Stimulated activated CD4-positive, alpha-beta T cell treated with anti-CD3 and anti-CD28 coated beads, Interleukin-12 subunit alpha, Interleukin-12 subunit beta, amount 100 ng/mL, for 24 hours (primary cell): ENCODE data around the gene RTTN.
"Not testable (repeated sequence)": the region's sequence is repeated elsewhere in the genome, so short reads cannot be mapped to it uniquely, and the experiment has no call there.

Experiments used
- DNase-seq, 2 experiments: peaks; one replicate each; pipeline ENCODE4 v3.0.0-alpha.2; 2020; ENCODE audit warnings: low read depth in 2 of 2

RTTN gene

DNA sequence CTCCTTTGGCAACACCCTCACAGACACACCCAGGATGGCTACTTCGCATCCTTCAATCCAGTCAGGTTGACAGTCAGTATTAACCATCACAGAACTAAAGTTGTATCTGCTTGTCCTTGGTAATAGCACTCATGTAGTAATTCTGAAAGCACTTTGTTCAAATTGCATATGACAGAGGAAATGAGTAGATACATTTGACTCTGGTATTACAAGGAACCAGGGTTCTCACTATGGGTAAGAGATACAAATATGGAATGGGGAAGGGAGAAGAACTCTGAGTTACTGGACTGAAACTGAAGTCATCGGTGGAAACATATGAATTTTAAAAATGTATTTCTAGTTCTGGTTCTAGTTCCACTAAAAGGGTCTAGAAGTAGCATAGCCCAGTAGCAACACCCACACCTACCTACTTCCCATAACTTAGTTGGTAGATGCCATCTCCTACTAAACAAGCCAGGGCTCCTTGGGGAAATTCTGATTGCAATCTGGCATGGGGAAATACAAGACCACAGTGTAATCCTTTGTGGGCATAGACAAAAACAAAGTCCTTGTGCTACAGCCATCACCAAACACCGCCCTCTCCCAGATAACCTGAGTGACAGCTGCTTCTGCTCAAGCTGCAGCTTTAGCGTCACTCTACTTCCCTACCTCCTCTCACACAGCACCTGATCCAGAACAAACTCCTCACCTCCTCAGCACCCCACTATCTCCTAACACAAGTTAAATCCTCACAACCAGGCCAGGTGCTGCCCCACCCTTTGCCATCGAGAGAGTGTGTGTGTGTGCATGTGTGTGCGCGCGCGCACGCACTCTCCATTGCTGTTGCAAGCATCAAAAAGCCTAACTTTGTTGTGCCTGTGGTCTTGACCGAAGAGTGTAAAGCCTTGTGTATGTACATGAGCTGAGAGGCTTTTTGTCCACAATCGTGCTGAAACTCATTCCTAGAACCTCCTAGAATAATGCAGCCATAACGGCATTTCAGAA lies 226.5 kb downstream of the RTTN start:
- DNase-seq: no peak

DNA sequence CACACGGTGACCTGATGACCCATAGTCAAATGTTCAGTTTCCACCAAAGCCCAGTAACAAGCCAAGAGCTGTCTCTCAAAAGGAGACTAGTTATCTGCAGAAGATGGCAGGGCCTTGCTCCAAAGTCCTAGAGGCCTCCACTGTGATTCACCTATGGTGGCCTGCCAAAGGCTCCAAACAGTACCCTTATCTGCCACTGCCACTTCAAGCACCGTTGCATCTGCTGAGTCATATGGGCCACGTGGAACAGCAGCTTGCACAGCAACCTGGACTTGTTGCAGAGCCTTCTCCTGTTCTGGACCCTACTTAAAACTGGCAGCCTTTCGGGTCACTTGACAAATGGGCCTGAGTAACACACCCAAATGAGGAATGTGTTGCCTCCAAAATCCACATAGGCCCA lies 230.2 kb downstream of the RTTN start:
- not testable (repeated sequence) for DNase-seq

DNA sequence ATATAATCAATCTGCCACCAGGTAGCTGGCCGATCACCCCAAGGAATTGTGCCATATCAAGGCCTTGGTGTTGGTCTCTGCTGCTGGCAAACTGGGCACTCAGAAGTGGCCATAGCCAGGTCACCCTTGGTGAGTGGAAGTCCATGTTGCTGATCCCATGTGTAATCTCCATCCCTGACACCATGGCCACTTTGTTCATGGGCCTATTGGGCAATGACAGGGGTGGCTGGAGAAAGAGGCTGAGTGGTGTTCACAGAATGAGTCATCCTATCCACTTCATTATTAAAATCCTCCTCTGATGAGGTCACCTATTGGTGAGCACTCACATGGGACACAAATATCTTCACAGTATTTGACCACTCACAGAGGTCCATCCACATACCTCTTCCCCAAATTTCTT lies 231.1 kb downstream of the RTTN start:
- no peak for DNase-seq

DNA sequence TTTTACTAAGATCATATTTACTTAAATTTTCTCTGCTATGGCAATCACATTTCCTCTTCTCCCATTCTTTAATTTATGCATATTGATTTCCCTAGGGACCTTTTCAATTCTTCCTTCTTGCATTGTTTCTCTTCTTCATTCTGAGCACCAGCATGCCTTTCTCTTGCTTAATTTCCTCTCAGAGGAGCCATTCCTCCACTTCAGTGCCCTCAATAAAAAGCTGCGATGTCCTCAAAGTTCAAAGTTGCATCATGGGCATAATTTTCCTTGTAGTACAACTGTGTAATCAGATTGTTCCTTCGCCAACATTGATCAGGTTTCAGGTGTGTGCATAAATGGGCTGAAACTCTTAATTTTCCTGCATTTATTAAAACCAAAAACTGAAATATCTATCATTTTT lies 236.0 kb downstream of the RTTN start:
- DNase-seq: no peak

DNA sequence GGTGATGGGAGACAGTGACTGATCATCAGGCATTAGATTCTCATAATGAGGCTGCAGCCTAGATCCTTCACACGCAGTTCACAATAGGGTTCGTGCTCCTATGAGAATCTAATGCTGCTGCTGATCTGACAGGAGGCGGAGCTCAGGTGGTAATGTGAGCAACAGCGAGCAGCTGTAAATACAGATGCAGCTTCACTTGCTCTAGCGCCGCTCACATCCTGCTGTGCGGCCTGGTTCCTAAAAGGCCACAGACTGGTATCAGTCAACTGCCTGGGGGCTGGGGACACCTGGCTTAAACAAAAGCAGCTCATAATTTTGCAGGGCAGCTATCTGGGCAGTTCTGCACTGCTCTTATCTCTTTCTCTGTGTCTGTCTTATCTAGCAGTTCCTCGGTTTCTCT lies 237.4 kb downstream of the RTTN start:
- no peak for DNase-seq

DNA sequence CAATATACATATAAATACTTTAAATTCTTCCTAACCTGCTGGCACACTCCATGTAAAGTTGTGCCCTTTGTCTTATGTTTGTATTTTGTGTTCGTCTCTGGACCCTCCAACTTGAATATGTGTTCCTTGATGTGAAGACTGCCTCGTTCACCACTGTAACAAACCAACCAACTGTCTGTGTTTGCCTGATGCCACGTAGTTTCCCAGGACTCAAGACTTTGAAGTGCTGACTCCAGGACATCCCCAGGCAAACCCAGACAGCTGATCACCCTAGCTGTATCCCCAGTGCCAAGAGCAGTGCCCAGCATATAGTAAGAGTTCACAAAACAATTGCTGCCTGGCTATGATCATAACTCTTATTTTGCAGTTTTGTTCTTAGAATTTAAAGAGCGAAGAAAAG lies 242.3 kb downstream of the RTTN start:
- no peak for DNase-seq

DNA sequence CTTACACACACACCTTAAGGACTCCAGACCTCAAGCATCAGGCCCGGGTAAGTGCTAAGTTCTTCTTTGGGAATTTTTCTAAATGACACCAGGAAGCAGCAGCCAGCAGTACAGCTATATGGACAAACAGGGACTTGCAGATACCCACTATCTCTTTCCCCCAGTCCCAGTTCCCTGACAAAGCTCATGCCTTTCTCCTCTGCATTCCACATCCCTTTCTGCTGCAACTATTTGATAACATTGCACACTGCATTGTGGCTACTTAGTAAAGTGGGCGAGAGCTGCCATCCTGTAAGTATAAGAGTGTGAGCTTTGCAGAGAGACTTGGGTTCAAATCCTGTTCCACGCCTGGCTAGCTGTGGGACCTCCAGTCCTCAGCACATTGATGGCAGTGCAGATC lies 243.8 kb downstream of the RTTN start:
- no peak for DNase-seq

DNA sequence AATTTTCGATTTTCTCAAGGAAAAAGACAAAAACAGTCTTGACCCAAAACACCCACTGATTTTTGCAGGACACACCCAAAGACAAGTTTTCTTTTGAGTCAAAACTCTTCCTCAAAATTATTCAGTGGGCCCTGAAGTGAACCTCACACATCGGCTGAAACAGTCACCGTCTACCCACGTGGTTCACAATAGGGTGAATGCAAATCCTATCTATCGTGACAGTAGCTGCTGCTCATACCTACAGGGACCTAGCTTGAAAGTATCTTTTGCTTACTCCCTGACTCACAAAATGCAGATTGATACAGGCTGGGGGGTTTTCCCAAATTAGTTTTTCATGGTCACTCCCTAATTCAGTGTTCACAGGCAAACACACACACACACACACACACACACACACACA lies 247.1 kb downstream of the RTTN start:
- no peak for DNase-seq

DNA sequence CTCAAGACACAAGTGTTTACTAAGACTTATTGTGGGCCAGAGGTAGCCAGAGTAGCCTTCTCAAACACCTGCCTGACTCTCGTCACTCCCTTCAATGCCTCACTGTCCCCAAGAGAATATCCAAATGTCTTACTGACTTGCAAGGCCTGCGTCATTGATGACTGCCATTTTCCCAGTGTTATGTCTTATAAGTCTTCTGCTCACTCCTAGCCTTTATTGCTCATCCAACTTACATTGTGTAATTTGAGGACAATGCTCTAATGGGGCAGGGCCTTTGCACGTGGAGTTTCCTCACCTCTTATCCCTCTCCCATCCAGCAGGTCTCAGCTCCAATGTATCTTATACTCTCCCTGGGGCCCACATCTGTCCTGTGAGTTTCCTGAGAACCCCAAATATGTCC lies 247.7 kb downstream of the RTTN start:
- DNase-seq: no peak

DNA sequence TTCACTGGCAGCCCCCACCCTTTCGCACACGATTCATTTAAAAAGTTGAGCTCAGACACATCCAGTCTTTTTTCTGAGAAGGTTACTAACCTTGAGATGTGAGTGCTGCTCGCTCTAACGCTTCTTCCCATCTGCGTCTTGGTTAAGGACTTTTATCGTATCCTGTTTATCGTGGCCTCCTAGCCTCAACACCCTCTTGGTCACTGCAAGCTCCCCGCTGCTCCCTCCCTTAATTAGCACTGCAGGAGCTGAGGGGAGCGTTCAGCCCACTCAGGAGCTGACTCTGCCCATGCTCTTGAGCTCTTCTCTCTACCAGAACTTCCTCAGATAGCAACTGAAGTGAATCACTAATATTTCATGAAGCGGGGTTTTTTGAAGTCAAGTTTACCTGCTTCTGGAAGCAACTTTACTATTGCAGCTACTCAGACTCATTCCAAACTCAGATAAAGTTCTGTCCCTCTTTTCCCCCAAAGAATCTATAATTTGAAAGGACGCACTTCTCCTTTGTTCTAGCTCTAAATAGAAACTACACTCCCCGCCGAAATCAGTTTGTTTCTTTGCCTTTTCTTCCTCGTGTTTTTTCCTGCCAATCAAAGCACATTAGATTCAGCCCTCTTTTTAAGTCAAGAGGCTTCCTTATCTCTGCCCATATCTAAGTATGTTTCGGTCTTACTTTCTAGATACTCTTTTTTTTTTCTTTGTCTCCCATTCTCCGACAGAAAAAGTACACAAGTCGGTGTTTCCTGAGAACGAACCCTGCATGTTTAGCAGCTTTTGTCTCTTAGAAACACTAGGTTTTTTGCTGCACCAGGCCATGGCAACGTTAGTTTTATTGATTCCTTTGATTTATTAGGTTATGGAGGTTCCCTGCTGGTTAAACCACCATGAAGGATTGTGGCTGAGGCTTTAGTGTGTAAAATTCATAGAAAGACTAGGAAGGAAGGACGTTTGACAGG lies 248.5 kb downstream of the RTTN start:
- no peak for DNase-seq

DNA sequence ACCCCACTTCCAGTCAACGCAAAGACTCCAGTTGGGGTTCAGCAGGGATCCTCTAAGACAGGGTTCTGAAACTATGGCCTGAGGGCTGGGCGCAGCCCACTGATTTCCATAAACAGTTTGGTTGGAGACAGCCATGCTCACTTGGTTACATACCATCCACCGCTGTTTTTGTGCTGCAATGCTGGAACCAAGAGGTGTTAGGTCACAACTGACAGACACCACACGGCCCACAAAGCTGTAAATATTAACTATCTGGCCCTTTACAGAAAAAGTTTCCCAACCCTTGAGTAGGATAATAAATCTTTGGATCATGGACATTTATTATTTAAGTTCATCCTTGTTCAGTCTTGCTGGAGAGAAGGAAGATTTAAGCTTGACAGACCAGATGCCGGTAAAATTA lies 249.4 kb downstream of the RTTN start:
- DNase-seq: no peak

DNA sequence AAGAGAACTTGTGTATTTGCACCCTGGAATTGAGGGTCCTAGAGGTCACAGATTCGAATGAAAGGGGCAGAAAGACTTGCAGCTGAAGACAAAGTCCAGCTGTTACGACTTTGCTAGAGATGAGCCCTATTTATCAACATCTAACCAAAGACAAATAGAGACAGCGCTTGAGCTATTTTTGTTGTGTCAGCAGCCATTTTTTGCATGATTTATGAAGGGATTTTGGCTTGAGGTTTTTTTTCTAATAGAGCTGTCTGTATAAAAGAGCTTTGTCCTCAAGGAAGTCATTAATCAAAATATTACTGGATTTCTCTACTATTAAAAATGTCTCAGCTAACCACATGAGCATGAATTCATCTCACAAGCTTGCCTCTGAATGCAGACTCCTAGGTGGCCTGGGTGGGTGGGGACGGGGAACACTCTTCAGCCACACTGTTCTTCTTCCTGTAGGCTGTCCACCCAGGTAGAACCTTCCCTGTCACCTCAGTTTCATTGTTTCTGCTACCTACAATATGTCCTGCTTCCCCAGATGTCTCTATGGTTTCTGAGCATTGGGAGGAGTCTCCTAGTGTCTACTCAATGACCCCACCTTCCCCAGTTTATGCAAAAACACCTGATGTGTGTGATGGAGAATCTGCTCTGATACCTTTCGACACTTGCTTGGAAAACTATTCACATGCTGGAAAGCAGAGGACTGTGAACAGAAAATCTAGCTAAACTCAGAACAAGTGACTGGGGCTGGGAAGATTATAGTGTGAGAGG lies 250.6 kb downstream of the RTTN start:
- DNase-seq: no peak

DNA sequence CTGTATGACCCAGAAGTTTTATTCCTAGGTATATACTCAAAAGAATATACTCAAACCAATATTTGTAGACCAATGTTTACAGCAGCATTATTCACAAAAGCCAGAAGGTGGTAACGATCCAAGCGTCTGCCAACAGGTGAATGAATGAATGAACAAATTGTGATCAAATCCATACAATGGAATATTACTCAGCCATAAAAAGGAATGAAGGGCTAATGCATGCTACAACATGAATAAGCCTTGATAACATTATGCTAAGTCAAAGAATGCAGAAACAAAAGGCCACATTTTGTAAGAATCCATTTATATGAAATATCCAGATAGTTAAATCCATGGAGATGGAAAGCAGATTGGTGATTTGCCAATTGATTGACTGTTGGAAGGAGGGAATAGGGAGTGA lies 252.3 kb downstream of the RTTN start:
- DNase-seq: no peak
